Parathyroid adenoma (tissue), 2 donors: ENCODE measurements around the gene LAMA5.

ENCODE experiments used
- H2AFZ ChIP-seq: fragments of 300-600 bp; sonication (generic); one replicate; pipeline ENCODE4 v1.7.0; 2017; ENCODE audit warnings: antibody characterized with exemption, mild to moderate bottlenecking
- H3K27ac ChIP-seq: fragments of 300-600 bp; sonication (generic); one replicate; pipeline ENCODE4 v1.7.0; 2017
- H3K27me3 ChIP-seq: fragments of 300-600 bp; sonication (generic); one replicate; pipeline ENCODE4 v1.7.0; 2017; ENCODE audit warnings: low read length; ENCODE audit not compliant: control insufficient read depth, insufficient read depth
- H3K36me3 ChIP-seq: fragments of 300-600 bp; sonication (generic); one replicate; pipeline ENCODE4 v1.7.0; 2017; ENCODE audit warnings: low read length; ENCODE audit not compliant: control insufficient read depth, insufficient read depth
- H3K4me1 ChIP-seq: fragments of 300-600 bp; sonication (generic); one replicate; pipeline ENCODE4 v1.7.0; 2017; ENCODE audit warnings: control low read depth
- H3K4me2 ChIP-seq: fragments of 300-600 bp; sonication (generic); one replicate; pipeline ENCODE4 v1.7.0; 2017; ENCODE audit warnings: low read length
- H3K4me3 ChIP-seq: fragments of 300-600 bp; sonication (generic); one replicate; pipeline ENCODE4 v1.7.0; 2017; ENCODE audit warnings: low read depth, low read length
- H3K79me2 ChIP-seq: fragments of 300-600 bp; sonication (generic); one replicate; pipeline ENCODE4 v1.7.0; 2017; ENCODE audit warnings: control low read depth
- H3K9ac ChIP-seq: fragments of 300-600 bp; sonication (generic); one replicate; pipeline ENCODE4 v1.7.0; 2017; ENCODE audit warnings: mild to moderate bottlenecking
- H3K9me3 ChIP-seq: fragments of 300-600 bp; sonication (generic); one replicate; pipeline ENCODE4 v1.7.0; 2017; ENCODE audit warnings: low read length; ENCODE audit not compliant: control insufficient read depth
- CTCF ChIP-seq: fragments of 300-600 bp; sonication (generic); IDR thresholded peaks from one replicate; pipeline ENCODE4 v1.7.0; 2017; ENCODE audit warnings: antibody characterized with exemption, mild to moderate bottlenecking
- donor health status: primary hyperparathyroidism.

Gene LAMA5

GRCh38 chr20:62400021-62400420 lies 32.9 kb upstream of the LAMA5 start:
- Histone ChIP-seq H3K79me2 (peaks cover 5% of the 10 kb centered on the region), H3K4me2 (no peak overlapping the region), H3K4me3 (no peak overlapping the region), H3K27me3 (no peaks in the 10 kb centered on the region), H3K4me1 (no peaks in the 10 kb centered on the region), H2AFZ (no peak overlapping the region), H3K36me3 (no peaks in the 10 kb centered on the region), H3K27ac (no peak overlapping the region), H3K9me3 (no peaks in the 10 kb centered on the region), H3K9ac (no peak overlapping the region)
- no peak for TF ChIP-seq CTCF

- Histone ChIP-seq H3K4me2 (no peak overlapping the region), H3K9me3 (no peaks in the 10 kb centered on the region), H3K9ac (no peak overlapping the region), H3K79me2 (peaks cover 5% of the 10 kb centered on the region), H2AFZ (no peak overlapping the region), H3K4me1 (no peaks in the 10 kb centered on the region), H3K27me3 (no peaks in the 10 kb centered on the region), H3K4me3 (no peak overlapping the region), H3K36me3 (no peaks in the 10 kb centered on the region), H3K27ac (no peak overlapping the region)
- no peak for TF ChIP-seq CTCF
These were observed 31.2 kb upstream of the LAMA5 start for GRCh38 chr20:62398120-62398821.

- Histone ChIP-seq H2AFZ (no peak overlapping the region), H3K27ac (no peak overlapping the region), H3K9ac (no peak overlapping the region), H3K4me2 (no peak overlapping the region), H3K79me2 (peaks cover 5% of the 10 kb centered on the region), H3K9me3 (no peaks in the 10 kb centered on the region), H3K4me3 (no peak overlapping the region), H3K27me3 (no peaks in the 10 kb centered on the region), H3K36me3 (no peaks in the 10 kb centered on the region), H3K4me1 (peaks cover 4% of the 10 kb centered on the region)
- no peak for TF ChIP-seq CTCF
These were observed 29.5 kb upstream of the LAMA5 start for GRCh38 chr20:62396367-62397239.

GRCh38 chr20:62395311-62396242 lies 28.5 kb upstream of the LAMA5 start:
- H3K36me3 ChIP-seq, result no peaks in the 10 kb centered on the region

More at GRCh38 chr20:62395311-62396242, 28.5 kb upstream of the LAMA5 start:
- peaks cover 5% of the 10 kb centered on the region for H3K79me2 ChIP-seq
- no peak overlapping the region for H3K9ac ChIP-seq
- H3K4me2 ChIP-seq, result no peak overlapping the region
- no peaks in the 10 kb centered on the region for H3K9me3 ChIP-seq
- H3K4me1 ChIP-seq, result peaks cover 6% of the 10 kb centered on the region
- H3K27ac ChIP-seq, result no peak overlapping the region
- no peak for TF ChIP-seq CTCF
- no peaks in the 10 kb centered on the region for H3K27me3 ChIP-seq
- H3K4me3 ChIP-seq, result no peak overlapping the region
- no peak overlapping the region for H2AFZ ChIP-seq
